Neutrophil (primary cell): ENCODE measurements around the gene CDKAL1.

ENCODE experiments used
- H3K27ac ChIP-seq: fragments of 200-600 bp; sonication (generic); 2 replicates; pipeline ENCODE4 v1.5.1; 2016; ENCODE audit warnings: mild to moderate bottlenecking, moderate library complexity
- H3K27me3 ChIP-seq: fragments of 200-600 bp; sonication (generic); 2 replicates; pipeline ENCODE4 v1.6.0; 2016; ENCODE audit warnings: mild to moderate bottlenecking
- H3K36me3 ChIP-seq: fragments of 200-600 bp; sonication (generic); 2 replicates; pipeline ENCODE4 v1.5.1; 2017
- H3K4me1 ChIP-seq, 2 experiments: fragments of 200-600 bp in 1 of 2; sonication (generic) in 1 of 2; 1 replicate in 1 of 2; 2 replicates in 1 of 2; pipeline versions ENCODE4 v1.5.1 to v1.6.1; 2013 to 2016; ENCODE audit warnings: low read depth in 1 of 2, low read length in 1 of 2, mild to moderate bottlenecking in 1 of 2, moderate library complexity in 1 of 2; ENCODE audit not compliant: control insufficient read depth in 1 of 2, insufficient read depth in 1 of 2
- H3K4me3 ChIP-seq, 2 experiments: fragments of 200-600 bp in 1 of 2; sonication (generic) in 1 of 2; 1 replicate in 1 of 2; 2 replicates in 1 of 2; pipeline ENCODE4 v1.5.1; 2013 to 2016; ENCODE audit warnings: low read depth in 1 of 2, low read length in 1 of 2, mild to moderate bottlenecking in 1 of 2, moderate library complexity in 1 of 2
- H3K9me3 ChIP-seq: fragments of 200-600 bp; sonication (generic); 2 replicates; pipeline ENCODE4 v1.5.1; 2016
- TF ChIP-seq, protein P1 (sequence below): fragments of 200-600 bp; sonication (generic); IDR thresholded peaks from 2 replicates; pipeline ENCODE4 v1.5.1; 2016; ENCODE audit warnings: antibody characterized with exemption

CDKAL1 gene

GRCh38 chr6:21257125-21257524, 722.9 kb downstream of the CDKAL1 start:
- H3K36me3 ChIP-seq = no peaks in the 10 kb centered on the region
- H3K4me1 ChIP-seq = no peaks in the 10 kb centered on the region
- H3K4me3 ChIP-seq = no peak overlapping the region
- no peak overlapping the region for H3K27ac ChIP-seq
- no peaks in the 10 kb centered on the region for H3K27me3 ChIP-seq
- TF ChIP-seq, protein P1, sequence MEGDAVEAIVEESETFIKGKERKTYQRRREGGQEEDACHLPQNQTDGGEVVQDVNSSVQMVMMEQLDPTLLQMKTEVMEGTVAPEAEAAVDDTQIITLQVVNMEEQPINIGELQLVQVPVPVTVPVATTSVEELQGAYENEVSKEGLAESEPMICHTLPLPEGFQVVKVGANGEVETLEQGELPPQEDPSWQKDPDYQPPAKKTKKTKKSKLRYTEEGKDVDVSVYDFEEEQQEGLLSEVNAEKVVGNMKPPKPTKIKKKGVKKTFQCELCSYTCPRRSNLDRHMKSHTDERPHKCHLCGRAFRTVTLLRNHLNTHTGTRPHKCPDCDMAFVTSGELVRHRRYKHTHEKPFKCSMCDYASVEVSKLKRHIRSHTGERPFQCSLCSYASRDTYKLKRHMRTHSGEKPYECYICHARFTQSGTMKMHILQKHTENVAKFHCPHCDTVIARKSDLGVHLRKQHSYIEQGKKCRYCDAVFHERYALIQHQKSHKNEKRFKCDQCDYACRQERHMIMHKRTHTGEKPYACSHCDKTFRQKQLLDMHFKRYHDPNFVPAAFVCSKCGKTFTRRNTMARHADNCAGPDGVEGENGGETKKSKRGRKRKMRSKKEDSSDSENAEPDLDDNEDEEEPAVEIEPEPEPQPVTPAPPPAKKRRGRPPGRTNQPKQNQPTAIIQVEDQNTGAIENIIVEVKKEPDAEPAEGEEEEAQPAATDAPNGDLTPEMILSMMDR = no peak
- H3K9me3 ChIP-seq = no peaks in the 10 kb centered on the region

DNA sequence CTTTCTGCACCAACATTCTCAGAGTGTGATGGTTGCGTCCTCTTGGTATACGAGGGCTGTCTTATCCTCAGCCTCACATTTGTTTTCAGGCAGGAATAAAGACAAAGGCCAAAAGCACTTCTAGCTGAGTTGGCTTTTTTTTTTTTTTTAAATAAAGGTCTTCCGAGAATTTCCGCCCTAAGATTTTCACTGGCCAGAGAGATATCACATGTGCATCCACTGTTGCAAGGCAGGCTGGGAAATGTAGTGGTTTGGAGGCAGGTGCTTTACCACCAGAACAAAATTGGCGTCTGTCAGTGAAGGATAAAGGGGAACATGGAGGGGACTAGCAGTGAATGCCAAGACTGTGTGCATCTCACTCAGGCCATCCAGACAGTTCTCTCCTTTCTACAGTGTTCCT, 724.4 kb downstream of the CDKAL1 start:
- Histone ChIP-seq H3K36me3 (no peaks in the 10 kb centered on the region), H3K27ac (no peak overlapping the region), H3K27me3 (no peaks in the 10 kb centered on the region), H3K4me1 (no peaks in the 10 kb centered on the region), H3K4me3 (no peak overlapping the region), H3K9me3 (no peaks in the 10 kb centered on the region)
- TF ChIP-seq, protein P1 = no peak

GRCh38 chr6:21259660-21260059, 725.4 kb downstream of the CDKAL1 start:
- H3K4me1 ChIP-seq = no peaks in the 10 kb centered on the region
- no peak overlapping the region for H3K27ac ChIP-seq
- no peaks in the 10 kb centered on the region for H3K27me3 ChIP-seq
- TF ChIP-seq, protein P1 = no peak
- H3K4me3 ChIP-seq = no peak overlapping the region
- no peaks in the 10 kb centered on the region for H3K9me3 ChIP-seq
- no peaks in the 10 kb centered on the region for H3K36me3 ChIP-seq

DNA sequence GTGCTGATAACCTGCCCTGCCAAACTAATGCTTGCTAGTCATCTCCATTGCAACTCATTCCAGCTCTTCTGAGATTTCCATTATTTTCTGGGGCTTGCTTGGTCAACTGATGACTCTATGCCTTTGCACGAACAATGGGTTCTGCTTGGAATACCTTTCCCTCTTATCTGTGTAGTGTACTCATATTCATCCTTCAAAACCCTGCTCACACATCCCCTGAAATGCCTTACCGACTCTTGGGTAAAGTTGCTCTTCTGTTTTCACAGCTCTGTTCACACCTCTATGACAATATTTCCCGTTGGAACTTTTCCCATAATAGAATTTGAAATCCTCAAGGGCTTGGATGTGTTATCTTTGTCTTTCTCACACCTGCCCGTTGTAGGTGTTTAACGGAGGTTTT, 728.2 kb downstream of the CDKAL1 start:
- no peak overlapping the region for H3K4me3 ChIP-seq
- H3K36me3 ChIP-seq = no peaks in the 10 kb centered on the region
- TF ChIP-seq, protein P1 = no peak
- H3K27me3 ChIP-seq = no peaks in the 10 kb centered on the region
- H3K9me3 ChIP-seq = no peaks in the 10 kb centered on the region
- no peaks in the 10 kb centered on the region for H3K4me1 ChIP-seq
- no peak overlapping the region for H3K27ac ChIP-seq

DNA sequence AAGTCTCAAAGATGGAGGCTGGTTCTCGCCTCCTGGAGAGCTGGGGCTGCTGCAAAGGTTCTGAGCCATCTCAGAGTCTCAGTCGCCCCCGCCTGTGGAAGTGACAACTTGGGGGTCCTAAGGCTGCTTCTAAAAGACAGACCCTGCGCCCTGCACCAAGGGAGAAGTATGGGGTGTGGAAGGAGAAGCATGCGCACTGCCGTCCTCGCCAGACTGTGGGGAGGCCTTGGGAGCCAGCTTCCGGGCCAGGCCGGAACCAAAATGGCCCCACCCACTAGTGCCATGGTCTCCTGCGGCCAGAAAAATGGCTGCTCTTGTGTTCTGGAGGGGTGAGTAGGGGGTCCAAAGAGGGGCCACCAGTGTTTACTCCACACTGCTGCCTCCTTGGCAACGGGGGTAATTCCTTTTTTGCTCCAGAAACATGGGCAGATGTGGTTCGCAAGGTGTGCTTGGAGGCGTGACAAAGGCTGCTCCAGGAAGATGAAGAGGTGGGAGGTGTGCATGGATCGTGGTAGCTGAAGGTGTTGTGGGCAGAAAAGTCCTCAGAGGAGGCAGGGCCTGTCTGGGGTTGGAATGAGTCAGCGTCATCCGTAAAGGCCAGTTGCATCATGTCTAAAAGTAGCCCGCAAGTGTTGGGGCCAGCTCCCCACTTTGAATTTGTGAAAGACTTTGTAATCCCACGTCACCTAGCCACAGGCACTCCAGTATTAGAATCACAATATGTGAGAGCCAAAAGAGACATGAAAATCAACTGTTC, 729.5 kb downstream of the CDKAL1 start:
- no peak overlapping the region for H3K27ac ChIP-seq
- TF ChIP-seq, protein P1 = no peak
- H3K9me3 ChIP-seq = no peaks in the 10 kb centered on the region

More for the DNA sequence above, 729.5 kb downstream of the CDKAL1 start:
- Histone ChIP-seq H3K4me3 (no peak overlapping the region), H3K4me1 (no peaks in the 10 kb centered on the region), H3K36me3 (no peaks in the 10 kb centered on the region), H3K27me3 (no peaks in the 10 kb centered on the region)
